Muscle of arm (tissue), 12 donors: Measurements from ENCODE around the gene PODNL1. TPM values are rescaled to one million over a fixed set of nuclear protein-coding genes. Genes with fewer than 3 reads are reported as not detected.
"Not testable (repeated sequence)": the region's sequence is repeated elsewhere in the genome, so short reads cannot be mapped to it uniquely, and the experiment has no call there.

Experiments
- DNase-seq: peaks from one replicate; pipeline ENCODE4 v3.0.0-alpha.2; 2013
- polyA plus RNA-seq, 12 donors: library from polyadenylated mRNA; unstranded; fragments of 120-200 nt; gene quantifications; one replicate each; pipeline ENCODE4 v1.2.1, GENCODE V29; 2013; ENCODE audit not compliant: insufficient read length in 12 of 12

Gene PODNL1
- polyA plus RNA-seq, 12 donors, result 0.27 to 1.4 (median 0.67) TPM; not detected in 2

GRCh38 chr19:13973479-13973878 lies 35.3 kb upstream of the PODNL1 start:
- DNase-seq, result not testable (repeated sequence)

- DNase-seq, result no peak
Observed at GRCh38 chr19:13972368-13973155, 34.3 kb upstream of the PODNL1 start.

- DNase-seq, result not testable (repeated sequence)
Observed at GRCh38 chr19:13971868-13972267, 33.7 kb upstream of the PODNL1 start.

GRCh38 chr19:13969897-13970296 lies 31.7 kb upstream of the PODNL1 start:
- DNase-seq, result no peak

GRCh38 chr19:13968999-13969398 lies 30.8 kb upstream of the PODNL1 start:
- DNase-seq, result no peak

- no peak for DNase-seq
Observed at GRCh38 chr19:13968383-13968935, 30.2 kb upstream of the PODNL1 start.

- DNase-seq, result not testable (repeated sequence)
Observed at GRCh38 chr19:13967206-13967605, 29.0 kb upstream of the PODNL1 start.

- DNase-seq, result no peak
Observed at GRCh38 chr19:13966684-13967128, 28.5 kb upstream of the PODNL1 start.

- DNase-seq, result no peak
Observed at GRCh38 chr19:13965926-13966683, 27.9 kb upstream of the PODNL1 start.

GRCh38 chr19:13965377-13965896 lies 27.2 kb upstream of the PODNL1 start:
- DNase-seq, result no peak

- DNase-seq, result no peak
Observed at GRCh38 chr19:13964776-13965175, 26.6 kb upstream of the PODNL1 start.

- DNase-seq, result no peak
Observed at GRCh38 chr19:13963603-13964105, 25.4 kb upstream of the PODNL1 start.

- DNase-seq, result peak; percentile 63
Observed at GRCh38 chr19:13962699-13963602, 24.7 kb upstream of the PODNL1 start.

GRCh38 chr19:13961826-13962698 lies 23.8 kb upstream of the PODNL1 start:
- no peak for DNase-seq

GRCh38 chr19:13960863-13961784 lies 22.9 kb upstream of the PODNL1 start:
- no peak for DNase-seq

GRCh38 chr19:13959962-13960862 lies 22.0 kb upstream of the PODNL1 start:
- no peak for DNase-seq

- DNase-seq, result no peak
Observed at GRCh38 chr19:13959141-13959961, 21.1 kb upstream of the PODNL1 start.
